ENCODE results near the gene PKD2L1.

DNA sequence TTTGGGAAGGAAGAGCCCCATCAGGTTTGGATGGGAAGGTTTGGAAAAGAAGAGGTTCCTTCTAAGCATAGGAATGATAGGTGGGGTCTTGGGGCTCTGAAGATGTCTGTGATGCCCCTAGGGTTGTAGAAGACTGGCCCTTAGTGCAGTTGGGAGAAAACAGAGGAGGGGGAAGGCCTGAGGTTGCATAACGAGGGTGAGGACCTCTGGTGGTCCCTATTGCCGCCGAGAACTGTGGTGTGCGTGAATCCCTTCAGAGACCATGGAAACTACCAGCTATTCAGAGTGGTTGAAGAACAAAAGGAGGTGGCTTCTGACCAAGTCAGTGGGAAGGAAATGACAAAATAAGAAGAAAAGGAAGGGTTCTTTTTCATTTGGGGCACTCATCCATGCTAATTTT, 3.1 kb upstream of the PKD2L1 start:
- TF ChIP-seq POLR2A (IDR thresholded peaks at IDR 0.05; ENCODE audit: low read length) = no peak
- no peak for TF ChIP-seq GATA1 (IDR thresholded peaks at IDR 0.05; ENCODE audit: low read depth, low read length)
